Stimulated activated CD4-positive, alpha-beta T cell treated with anti-CD3 and anti-CD28 coated beads, Interleukin-2, amount 100 ng/mL, for 24 hours (primary cell): Measurements from ENCODE around the gene PAPSS1.
"Not testable (repeated sequence)": the region's sequence is repeated elsewhere in the genome, so short reads cannot be mapped to it uniquely, and the experiment has no call there.

Experiments used
- DNase-seq, 2 donors: peaks; one replicate each; pipeline ENCODE4 v3.0.0-alpha.2; 2020

PAPSS1 gene

DNA sequence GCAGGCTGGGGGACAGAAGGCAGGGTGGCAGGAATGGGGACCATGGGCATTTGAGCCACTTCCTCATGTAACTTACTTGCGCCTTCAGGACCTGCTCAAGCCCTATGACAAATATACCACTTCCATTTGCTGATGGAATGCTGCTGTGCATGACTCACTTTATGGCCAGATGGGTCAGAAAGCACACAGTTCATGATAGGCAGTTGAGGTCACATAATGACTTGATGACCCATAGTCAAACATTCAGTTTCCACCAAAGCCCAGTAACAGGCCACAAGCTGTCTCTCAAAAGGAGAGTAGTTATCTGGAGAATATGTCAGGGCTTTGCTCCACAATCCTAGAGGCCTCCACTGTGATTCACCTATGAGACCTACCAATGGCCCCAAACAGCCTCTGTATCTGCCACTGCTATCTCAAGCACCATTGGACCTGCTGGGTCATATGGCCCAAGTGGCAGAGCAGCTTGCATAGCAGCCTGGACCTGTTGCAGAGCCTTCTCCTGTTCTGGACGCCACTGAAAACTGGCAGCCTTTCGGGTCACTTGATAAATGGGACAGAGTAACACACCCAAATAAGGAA lies 5.3 kb upstream of the PAPSS1 start:
- DNase-seq = no peak

DNA sequence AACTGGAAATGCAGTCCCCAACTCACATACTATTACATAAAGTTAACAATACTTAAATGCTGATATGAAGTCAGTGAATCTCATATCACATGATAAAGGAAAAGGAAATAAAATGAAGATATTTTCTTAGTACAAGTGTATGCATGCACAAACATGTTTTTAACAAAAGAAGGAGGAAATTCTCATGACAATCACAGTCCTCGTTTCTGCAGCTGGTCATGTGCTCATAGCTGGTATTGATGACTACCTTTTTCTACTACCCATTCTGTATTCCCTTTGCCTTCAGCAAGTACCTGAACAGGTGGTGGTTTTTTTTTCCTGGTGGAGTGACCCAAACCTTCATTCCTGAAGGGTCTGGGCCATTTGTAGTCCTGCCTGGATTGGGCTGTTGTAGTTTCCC lies 3.3 kb upstream of the PAPSS1 start:
- not testable (repeated sequence) for DNase-seq

DNA sequence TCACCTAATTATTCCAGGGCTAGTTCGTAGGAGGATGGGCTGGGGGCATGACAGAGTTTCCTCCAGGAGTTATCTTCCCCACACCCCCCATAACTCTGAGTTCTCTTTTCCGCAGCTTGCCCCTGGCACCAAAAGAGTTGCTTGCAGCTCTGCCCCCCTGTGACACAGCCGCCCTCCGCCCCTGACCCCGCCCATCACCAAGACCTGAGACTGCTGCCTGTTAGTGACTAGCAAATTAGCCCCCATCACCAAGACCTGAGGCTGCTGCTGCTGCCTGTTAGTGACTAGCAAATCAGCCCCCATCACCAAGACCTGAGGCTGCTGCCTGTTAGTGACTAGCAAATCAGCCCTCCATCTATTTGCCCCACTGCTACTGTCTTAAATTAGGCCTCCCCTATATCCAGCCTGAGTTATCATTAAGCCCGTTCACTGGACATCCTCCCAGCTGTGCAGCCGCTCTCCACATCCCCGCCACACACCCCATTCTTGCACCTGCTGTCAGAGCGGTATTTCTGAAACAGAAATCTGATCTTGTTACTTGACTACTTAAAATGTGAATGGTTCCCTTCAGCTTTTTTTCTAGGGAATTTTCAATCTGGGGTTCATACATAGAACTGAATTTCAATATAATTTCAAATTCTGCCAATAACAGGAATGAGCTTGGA lies 1.5 kb upstream of the PAPSS1 start:
- peak; percentile 56 to 60 for DNase-seq

DNA sequence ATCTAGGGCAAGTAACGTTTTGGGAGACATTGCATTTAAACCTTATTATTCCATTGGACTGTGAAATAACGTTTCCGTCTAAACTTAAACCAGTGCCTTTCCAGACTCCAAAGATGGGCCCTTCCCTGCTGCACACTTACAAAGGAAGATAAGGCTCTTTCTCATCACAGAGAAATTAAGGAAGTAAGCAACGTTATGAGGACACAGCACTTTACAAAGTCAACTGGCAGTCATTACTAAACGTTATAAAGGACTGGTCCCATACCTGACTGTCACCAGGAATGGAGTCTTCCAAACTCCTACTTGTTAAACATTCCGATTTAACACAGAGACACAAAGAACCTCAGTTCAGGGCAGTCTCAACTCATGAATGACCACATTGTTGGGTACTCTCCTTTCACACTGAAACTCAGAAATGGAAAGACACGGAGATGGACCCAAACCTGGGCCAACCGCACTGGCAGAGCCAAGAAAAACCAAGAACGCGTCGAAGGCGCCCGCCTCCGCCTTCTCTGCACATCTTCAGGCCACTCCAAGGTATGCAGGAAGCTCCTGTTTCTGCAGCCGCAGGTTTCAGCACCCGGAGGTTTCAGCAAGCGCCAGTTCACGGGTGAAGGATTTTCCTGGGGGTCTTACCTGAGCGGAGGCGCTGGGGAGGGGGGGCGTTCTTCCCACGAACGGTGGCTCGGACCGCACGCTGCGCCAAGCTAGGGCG lies 670 bp downstream of the PAPSS1 start:
- DNase-seq = peak in 1 of 2 donors; percentile 51

DNA sequence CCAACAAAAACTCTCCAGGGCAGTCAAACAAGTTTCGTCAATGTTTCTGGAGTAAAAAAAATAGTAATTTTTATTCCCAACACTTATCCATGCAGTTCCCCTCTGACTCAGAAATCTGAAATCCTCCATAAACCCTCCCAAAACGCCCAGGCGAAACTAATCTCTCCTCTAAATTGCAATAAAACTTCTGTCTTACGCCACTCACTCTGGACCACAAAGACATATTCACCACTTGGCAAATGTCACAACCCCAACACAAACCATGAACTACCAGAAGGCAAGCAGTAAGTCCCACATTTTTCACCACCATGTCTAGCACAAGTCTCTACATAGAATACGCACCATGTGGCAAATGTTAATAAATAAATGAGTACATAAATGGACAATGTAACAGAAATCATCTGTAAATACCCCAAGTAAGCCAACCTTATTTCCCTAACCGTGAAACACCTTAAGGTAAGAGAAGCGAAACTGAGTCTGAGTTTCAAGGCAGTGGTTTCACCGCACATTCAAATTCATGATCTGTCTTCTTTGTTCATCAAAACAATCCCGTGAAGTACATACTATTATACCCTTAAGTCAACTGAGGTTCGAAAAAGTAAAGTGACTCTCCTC lies 1.6 kb downstream of the PAPSS1 start:
- no peak for DNase-seq

DNA sequence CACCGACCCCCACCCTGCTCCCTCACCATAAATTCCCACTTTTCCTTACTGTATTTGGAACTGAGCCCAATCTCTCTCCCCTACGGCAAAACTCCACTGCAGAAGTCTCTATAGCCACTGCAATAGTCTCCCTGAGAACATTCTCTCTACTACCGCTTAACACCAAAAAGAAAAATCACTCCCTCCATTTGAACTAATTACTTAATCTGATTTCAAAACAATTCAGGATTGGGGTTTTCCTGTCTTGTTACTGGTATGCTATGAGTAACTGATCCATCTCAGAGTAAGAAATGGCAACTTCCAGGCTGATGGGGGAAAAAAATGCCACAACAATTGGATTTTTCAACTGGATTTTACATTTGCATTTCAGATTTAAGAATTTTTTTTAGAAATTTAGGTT lies 5.8 kb downstream of the PAPSS1 start:
- no peak for DNase-seq

DNA sequence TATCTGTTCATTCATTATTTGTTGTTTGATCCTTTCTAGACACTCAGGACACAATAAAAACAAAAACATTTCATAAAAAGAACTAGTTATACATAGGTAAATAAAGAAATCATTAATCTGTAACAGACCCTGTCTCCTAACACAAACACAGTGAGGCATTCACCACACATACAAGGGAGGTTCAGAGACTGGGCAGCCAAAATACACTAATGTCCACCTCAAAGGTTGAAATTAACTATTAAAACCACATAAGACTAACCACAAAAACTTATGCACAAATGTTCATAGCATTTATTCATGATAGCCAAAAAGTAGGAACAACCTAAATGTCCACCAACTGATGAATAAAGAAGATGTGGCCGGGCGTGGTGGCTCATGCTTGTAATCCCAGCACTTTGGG lies 7.8 kb downstream of the PAPSS1 start:
- no peak for DNase-seq

DNA sequence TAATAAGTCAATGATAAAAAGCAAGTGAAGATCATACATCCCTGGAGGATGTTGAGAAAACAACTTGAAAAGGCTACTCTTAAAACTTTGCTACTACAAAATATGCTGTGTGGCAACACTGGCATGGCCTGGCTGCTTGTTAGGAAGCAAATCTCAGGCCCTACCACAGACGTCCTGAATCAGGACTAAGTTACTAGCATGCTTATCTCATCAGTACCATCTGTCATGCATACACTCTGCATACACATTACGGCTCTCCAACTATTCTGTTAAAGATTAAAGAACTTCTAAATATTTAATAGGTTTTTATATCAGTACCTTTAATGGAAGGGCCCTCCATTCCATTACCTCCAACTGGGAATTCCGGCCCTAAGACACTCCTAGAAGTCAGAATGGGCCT lies 8.2 kb downstream of the PAPSS1 start:
- DNase-seq = no peak

DNA sequence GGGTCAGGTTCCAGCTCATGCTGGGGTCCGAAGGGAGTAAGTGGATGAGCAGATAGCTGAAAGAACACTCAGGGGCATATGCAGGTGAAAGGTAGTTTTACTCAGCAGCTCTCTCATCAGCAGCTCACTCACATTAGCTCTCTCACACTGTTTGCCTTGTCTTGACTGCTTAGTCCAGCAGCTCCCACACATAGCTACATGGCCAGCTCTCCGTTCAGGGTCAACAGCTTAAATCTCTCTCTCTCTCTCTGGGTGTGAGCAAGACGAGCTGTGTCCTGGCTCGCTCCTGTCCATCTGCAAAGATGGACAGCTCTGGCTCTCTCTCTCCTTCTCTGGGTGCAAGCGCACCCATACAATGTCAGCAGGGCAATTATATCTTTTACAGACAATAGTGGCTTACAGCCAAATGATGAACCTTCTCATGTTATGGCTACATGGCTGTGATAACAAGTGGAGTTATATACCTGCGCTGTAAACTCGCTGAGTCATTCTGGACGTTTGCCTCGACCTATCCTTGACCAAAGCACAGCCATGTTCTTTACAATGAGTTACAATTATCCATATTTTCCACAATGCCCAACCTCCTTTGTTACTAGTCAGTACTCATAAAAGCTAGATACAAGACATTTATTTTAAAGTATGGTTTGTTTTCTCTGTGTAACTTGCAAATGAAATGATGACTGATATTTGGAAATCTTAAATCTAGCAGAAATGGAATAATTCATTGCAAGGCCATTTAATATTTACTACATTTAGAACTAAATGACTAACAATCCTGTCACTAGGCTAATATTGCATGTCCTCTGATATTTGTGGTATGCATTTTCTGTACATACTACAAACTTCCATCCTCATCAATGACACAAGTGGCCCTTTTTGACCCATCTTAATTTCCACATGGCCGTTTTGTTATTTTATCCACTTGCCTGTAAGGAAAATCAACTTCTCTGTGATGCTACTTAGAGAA lies 9.3 kb downstream of the PAPSS1 start:
- DNase-seq = no peak

DNA sequence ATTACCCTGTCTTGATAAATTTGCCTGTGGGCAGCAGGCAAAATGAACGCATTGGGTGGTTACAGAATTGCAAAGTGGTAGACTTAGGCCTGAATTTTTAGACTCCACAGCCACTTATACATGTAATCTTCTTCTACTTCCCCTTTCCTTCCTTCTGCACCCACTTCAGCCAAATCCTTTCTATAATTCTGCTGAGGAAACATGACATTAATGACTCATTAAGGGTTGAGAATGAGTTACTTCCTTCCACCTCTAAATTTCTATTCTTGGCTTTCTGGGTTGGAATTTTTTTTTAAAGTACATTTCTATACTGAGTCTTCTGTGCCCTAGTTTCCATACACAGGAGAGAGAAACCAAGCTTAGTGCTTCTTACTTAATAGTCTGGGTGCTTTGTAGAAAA lies 10.1 kb downstream of the PAPSS1 start:
- DNase-seq = no peak

DNA sequence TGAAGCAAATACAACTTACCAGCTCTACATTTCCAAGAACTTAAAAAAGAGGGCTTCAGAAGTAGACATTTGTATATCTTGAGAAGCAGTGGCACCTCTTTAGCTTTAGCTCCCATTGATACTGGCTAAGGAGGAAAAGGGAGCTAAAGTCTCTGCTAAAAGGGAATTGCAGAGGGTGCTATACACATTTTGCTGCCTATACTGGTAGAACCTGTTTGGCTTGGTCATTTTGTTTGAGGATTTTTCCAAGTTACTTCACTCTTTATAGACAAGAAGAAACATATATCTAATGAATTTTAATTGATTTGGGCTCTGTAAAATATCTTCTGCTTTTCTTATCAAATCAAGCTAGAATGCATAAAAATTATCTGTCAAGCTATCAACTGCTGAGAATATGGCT lies 11.8 kb downstream of the PAPSS1 start:
- no peak for DNase-seq

DNA sequence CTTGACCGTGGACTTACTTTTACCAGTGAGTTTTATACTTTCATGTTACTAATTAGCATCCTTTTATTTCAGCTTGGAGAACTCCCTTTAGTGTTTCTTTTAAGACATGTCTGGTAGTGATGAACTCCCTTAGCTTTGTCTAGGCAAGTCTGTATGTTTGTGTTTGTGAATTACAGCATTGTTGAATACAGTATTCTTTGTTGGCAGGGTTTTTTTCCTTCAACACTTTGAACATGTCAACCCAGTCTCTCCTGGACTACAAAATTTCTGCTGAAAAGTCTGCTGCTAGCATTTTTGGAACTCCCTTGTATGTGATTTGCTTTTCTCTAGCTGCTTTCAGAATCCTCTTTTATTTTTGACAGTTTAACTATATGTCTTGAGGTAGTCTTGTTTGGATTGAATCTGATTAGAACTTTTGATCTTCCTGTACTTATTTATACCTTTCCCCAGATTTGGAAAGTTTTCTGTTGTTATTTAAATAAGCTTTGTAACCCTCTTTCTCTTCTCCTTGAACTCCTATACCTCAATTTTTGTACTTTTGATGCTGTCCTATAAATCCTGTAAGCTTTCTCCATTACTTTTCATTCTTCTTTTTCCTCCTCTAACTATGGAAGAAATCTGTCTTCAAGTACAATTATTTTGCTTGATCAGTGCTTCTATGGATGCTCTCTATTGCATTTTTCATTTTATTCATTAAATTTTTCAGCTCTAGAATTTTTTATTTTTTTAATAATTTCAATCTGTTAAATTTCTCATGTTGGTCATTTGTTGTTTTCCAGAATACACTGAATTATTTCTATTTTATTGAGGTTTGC lies 14.1 kb downstream of the PAPSS1 start:
- no peak for DNase-seq

DNA sequence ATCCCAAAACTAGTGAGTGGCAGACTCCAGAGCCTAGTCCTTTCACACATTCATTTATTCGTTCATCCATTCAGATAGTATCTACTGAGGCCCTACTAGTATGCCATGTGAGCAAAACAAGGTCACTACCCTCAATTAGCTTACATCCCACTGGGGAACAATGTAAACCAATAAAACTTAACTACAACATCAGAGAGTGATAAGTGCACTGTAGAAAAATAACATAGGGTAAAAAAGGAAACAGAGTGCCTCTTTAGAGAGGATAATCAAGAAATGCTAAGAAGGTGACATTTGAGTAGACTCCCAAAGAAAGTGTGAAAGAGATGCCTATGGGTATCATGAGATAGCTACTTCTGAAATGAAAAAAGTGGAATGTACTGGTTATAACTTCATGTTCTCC lies 18.5 kb downstream of the PAPSS1 start:
- no peak for DNase-seq

DNA sequence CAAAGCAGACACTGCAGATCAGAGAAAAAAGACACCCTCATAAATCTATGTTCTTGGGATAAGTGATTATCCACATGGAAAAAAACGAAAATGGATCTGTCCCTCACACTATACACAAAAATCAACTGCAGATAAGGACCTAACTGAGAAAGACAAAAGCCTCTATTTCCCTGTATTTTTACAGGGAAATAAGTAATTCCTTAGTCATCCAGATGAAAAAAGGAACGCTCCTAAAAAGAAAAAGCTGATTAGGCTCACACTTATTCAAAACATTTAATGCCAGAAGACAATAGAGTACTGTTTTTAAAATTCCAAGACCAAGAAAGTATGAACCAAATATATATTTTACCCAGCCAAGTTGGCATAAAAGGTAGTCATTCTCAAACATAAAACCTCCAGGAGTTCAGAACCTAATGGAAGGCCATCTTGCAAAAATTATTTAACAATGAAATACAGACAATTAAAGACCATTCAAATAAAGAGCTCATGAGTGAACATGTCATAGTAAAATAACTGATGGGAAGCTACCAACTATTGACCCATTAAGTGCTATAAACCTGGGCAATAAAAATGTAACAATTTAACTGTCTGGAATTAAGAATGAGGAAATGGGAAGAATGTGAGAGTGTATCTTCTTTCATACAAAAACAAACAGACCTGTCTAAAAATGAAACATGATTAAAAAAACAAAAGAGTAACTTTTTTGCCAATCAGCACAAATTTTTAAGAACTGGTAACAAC lies 20.4 kb downstream of the PAPSS1 start:
- no peak for DNase-seq

DNA sequence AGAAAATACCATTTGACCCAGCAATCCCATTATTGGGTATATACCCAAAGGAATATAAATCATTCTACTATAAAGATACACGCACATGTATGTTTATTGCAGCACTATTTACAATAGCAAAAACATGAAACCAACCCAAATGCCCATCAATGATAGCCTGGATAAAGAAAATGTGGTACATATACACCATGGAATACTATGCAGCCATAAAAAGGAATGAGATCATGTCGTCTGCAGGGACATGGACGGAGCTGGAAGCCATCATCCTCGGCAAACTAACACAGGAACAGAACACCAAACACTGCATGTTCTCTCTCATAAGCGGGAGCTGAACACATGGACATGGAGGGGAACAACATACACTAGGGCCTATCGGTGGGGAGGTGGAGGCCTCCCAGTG lies 23.8 kb downstream of the PAPSS1 start:
- not testable (repeated sequence) for DNase-seq

DNA sequence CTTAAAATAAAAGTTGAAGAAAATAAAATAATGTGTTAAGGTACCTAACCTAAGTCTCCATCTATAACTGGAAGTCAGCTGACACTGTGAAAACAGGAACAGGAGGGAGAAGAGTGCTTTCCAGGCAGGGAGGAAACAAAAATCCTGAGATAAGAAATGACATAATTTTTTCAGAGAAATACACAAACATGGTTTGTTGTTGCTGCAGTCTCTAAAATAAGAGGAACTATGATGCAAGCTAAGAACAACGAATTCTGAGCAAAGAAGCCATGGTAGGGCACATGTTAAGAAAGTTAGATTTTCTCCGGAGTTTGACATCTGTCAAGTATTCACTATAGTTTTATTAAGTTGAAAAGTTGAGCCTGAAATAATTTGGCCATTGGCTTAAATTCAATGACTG lies 26.9 kb downstream of the PAPSS1 start:
- DNase-seq = no peak

DNA sequence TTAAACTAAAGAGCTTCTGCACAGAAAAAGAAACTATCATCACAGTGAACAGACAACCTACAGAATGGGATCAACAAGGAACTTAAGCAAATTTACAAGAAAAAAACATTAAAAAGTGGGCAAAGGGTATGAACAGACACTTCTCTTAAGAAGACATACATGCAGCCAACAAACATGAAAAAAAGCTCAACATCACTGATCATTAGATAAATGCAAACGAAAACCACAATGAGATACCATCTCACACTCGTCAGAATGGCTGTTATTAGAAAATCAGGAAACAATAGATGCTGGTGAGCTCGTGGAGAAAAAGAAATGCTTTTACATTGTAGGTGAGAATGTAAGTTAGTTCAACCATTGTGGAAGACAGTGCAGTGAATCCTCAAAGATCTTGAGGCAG lies 27.8 kb downstream of the PAPSS1 start:
- DNase-seq = no peak

DNA sequence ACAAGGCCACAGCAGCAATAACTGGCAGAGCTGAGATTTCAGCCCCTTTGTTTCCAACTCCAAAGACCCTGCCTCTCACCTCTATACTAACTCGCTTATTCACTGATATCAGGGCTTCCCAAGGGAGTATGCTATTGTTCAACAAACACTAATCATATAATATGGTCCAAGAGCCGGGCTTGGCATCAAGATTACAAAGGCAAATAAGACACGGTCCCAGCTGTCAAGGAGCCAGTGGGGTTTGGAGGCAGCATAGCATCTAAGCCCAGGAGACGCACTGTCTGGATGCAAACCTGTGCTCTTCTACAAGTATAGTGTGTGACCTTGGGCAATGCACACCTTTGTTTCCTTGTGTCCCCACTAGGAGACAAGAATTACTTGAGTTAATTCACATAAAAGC lies 28.7 kb downstream of the PAPSS1 start:
- DNase-seq = no peak

DNA sequence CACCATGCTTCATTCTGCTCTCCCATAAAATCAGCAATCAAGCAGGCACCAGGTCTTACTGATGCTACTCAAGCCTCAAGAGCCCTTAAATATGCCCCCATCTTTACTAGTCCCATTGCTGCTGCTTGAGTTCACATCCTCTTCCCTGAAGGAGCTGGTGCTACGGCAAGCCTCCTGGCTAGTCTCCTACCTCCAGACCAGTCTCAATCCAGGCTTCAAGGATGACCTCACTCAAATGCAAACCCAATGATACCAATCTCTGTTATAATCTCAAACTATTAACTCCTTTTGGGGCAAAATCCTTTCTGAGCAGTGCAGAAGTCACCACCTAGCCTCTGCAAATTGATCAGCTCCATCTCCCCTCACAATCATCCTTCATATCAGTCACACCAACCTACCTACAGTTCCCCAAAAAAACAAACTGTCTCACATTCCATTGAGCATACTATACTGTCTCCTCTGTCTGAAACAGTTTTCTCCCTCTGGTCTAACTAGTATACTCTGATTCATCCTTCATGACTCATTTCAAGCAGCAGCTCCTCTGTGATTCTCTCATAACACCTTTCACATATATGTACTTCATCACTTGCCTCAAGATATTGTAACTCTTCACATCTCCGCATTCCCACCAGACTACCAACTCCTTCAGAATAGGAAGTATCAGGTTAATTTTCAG lies 30.0 kb downstream of the PAPSS1 start:
- no peak for DNase-seq

DNA sequence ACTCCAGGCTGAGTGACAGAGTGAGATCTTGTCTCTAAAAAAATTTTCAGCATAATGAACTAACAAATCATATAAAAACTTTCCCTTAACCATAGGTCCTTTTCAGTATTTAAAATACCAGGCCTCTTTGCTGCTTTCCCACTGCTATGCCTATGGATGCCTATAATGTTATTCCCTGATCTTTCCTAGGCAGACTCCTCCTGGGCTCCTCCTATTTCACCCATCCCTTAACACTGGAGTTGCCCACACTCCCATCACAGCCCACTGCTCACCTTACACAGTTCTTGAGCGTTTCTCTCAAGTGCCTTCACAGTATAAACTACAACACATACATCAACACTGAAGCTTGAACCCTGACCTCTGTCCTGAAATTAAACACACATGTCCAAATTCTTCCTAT lies 31.6 kb downstream of the PAPSS1 start:
- no peak for DNase-seq

DNA sequence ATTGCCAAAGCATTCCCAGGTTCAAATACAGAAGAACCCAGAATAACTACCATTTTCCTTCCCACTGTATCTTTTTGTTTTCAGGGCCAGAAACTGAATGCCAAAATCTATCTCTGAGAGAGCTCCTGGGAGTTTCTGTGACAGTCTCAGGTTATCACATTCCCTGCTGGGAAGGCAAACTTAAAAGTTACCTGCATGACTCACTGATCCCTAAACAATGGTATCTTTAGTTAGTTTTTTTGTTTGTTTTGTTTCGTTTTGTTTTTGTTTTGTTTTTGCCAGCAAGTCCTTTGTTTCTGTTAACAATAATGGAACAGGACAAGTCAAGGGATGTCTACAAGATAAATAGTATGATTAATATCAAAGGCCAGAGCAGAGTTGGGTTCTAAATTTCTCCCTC lies 34.3 kb downstream of the PAPSS1 start:
- DNase-seq = no peak
